Measurements from ENCODE around the gene DNAJC13.

Gene DNAJC13

GRCh38 chr3:132405188-132405587 lies 12.1 kb upstream of the DNAJC13 start:
- DNase-seq (ENCODE audit: low spot score) = no peak

- DNase-seq (ENCODE audit: low spot score) = no peak
Measured at GRCh38 chr3:132405609-132406299, 11.5 kb upstream of the DNAJC13 start.

GRCh38 chr3:132406587-132406986 lies 10.7 kb upstream of the DNAJC13 start:
- DNase-seq (ENCODE audit: low spot score) = no peak

GRCh38 chr3:132407025-132407424 lies 10.3 kb upstream of the DNAJC13 start:
- DNase-seq (ENCODE audit: low spot score) = no peak

- DNase-seq (ENCODE audit: low spot score) = no peak
Measured at GRCh38 chr3:132414841-132415240, 2.5 kb upstream of the DNAJC13 start.

DNA sequence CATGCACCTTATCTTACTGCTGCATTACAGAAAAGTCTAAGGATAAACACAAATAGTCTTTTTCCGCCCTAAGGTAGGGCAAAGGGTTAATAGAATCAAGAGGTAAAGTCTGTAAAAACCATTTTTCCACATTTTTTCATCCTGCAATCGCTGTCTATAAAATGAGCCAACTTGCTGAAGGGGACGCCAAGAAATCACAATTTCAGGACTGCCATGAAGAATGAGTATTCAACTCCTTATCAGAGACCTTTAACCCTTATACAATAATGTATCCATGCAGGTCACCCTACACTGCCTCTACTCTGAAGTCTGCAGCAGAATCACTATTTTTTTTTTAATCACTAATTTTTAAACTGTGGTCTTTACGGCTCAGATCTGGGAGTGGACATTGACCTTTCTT lies 1.1 kb upstream of the DNAJC13 start:
- DNase-seq (ENCODE audit: low spot score) = no peak

- DNase-seq (ENCODE audit: low spot score) = peak; percentile 66
Measured at GRCh38 chr3:132417695-132418411, 551 bp downstream of the DNAJC13 start.

- DNase-seq (ENCODE audit: low spot score) = no peak
Measured at GRCh38 chr3:132418916-132419315, 1.6 kb downstream of the DNAJC13 start.

- no peak for DNase-seq (ENCODE audit: low spot score)
Measured at GRCh38 chr3:132421832-132422231, 4.5 kb downstream of the DNAJC13 start.

DNA sequence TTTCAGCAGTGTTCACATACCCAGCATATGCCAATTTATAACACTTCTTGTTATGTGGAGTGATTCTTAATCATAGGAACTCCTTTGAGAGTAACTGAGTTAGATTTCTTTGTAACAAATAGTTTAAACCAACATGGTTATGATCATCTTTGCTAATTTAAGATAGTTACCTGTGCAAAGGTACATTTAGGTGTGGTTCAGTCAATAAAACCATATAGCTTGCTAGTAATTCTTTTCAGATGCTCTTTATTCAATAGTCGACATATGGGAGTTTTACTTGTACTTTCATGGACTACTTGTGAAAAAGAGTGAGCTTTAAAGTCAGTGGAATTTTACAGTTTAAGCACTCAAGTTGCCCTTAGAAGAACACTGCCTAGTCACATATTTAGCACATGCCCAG lies 5.2 kb downstream of the DNAJC13 start:
- no peak for DNase-seq (ENCODE audit: low spot score)

- DNase-seq (ENCODE audit: low spot score) = no peak
Measured at GRCh38 chr3:132432639-132433038, 15.3 kb downstream of the DNAJC13 start.

- no peak for DNase-seq (ENCODE audit: low spot score)
Measured at GRCh38 chr3:132433121-132433520, 15.8 kb downstream of the DNAJC13 start.

GRCh38 chr3:132435224-132435910 lies 18.1 kb downstream of the DNAJC13 start:
- no peak for DNase-seq (ENCODE audit: low spot score)

DNA sequence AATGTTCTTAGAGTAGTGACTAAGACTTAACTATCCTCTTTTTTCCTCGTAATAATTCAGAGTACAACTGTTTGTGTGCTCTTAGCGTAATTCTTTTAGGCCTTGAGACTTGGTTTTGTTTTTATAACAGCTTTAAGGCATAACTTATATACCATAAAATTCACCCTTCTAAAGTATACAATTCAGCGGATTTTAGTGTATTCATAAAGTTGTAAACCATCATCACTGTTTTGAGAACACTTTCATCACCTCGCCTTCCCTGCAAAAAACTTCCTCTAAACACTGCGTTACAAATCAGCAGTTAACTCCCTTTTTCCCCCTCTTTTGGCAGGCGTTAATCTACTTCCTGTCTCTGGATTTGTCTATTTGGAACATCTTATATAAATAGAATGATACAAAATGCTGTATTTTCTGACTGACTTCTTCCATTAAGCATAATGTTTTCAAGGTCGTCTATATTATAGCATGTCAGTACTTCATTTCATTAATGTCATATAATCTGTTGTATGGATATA lies 18.7 kb downstream of the DNAJC13 start:
- DNase-seq (ENCODE audit: low spot score) = no peak

- no peak for DNase-seq (ENCODE audit: low spot score)
Measured at GRCh38 chr3:132443421-132443820, 26.1 kb downstream of the DNAJC13 start.

- DNase-seq (ENCODE audit: low spot score) = no peak
Measured at GRCh38 chr3:132444383-132444782, 27.1 kb downstream of the DNAJC13 start.

- no peak for DNase-seq (ENCODE audit: low spot score)
Measured at GRCh38 chr3:132445817-132446216, 28.5 kb downstream of the DNAJC13 start.

DNA sequence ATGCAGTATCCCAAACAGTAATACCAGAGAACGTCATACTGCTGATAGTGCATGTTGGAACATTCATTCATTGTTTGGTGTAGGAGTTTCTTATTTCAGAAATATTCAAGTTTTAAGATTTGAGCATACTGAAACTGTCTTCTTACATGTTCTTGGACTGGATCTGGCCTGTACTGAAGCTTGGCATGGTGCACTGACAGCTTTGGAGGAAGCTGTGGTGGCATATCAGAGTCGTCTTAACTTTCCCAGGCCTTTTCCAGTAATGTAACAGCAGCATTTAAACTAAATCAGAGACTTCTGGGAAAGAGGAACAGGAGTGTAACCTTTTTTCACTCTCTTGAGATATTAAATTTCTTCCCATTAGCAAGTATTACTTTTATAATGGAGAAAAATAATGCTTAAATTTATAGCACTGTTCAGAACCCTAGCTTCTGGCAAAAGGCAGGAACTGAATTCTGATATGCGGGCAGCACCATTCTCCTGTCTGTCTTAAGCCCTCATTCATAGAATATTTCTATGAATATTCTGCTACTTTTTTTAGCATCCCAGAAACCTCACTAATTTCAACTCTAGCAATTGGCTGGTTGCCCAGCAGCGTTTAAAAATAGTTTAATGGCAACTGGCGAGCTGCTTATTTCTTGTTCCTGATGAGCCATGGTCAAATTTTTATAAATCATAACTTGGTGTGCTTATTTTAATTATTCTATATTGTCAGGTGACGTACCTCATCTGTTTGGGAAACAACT lies 31.1 kb downstream of the DNAJC13 start:
- no peak for DNase-seq (ENCODE audit: low spot score)

DNA sequence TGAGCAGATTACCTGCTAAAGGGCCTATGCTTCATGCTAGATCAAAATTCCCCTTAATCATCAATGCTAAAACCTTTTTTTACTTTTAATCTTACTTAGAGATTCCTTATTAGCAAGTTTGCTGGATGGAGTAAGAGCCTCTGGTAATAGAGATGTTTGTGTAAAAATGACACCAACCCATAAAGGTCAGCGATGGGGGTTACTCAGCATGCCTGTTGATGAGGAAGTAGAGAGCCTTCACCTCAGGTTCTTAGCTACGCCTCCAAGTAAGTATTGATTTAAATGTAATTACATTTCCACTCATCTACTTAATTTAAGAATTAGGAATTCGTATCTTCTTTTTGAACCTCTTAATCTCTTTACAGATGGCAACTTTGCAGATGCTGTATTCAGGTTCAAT lies 38.8 kb downstream of the DNAJC13 start:
- DNase-seq (ENCODE audit: low spot score) = no peak

GRCh38 chr3:132456571-132456970 lies 39.3 kb downstream of the DNAJC13 start:
- no peak for DNase-seq (ENCODE audit: low spot score)

DNA sequence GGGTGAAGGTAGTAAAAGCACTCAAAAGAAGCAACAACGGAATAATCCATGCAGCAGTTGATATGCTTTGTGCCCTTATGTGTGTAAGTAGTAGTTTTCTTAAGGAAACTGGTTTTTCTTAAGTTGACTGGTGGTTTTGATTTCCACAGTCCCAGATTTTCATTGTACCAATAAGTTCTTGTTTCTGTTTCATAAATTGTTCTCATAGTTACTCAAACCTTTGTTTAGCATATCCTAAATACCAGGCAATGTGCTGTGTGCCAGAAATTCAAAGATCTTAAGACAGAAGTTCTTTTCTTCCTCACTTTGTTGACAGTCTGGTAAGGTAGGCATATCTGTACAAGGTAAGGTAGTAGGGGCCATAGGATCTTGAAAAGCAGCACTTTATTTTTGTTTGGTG lies 40.0 kb downstream of the DNAJC13 start:
- DNase-seq (ENCODE audit: low spot score) = no peak

DNA sequence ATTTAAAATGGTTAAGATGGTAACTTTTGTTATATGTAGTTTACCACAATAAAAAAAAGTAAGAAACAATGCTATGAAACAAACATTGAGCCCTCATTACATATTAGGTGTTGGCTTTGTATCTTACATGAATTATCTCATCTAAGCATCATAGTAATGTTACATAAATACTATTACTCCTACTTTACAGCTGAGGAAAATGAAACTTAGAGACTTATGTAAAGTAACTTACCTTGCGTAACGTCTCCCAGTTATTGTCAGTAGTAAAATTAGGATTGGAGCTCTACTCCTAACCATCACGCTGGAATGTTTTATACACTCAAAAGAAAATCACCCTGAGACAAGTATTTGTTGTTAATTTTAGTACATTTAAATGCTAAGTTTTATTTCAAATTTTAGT lies 42.2 kb downstream of the DNAJC13 start:
- no peak for DNase-seq (ENCODE audit: low spot score)
